ENCODE results near the gene EXOC3.

EXOC3 gene

DNA sequence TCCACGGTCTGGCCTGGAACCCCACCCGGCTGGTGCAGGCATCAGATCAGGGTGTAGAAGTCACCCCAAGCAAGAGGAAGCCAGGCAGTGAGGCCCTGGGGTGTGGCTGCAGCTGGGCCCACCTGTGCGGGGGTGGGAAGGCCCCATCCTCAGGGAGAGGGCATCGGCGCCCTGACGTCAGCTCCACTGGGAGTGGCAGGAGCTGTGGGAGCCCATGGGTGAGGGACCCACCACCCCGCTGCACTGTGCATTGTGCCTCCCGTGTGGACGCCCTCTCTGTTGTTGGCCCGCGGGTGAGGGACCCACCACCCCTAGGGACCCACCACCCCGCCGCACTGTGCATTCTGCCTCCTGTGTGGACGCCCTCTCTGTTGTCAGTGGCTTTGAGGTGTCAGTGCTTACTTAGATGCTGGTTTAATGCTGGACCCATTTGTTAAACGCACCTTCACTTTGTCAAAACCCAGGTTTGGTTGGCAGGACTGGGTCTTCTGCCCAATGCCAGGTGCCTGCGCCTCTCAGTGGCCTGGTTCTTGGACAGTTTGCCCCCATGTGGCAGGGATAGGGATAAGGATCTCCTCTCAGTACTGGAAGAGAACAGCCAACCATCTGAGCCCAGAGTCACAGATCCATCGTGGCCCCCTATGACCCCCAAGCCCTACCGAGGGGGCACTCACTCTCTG is 6.9 kb upstream of the EXOC3 start:
- no peak overlapping the region for H3K27ac ChIP-seq (replicated peaks)
- peak in 1 of 2 experiments; percentile 39 for DNase-seq (ENCODE audit: low read depth in 1 of 2, low spot score in 1 of 2)
- no peaks in the 10 kb centered on the region for H3K27me3 ChIP-seq (ENCODE audit: insufficient read depth, poor library complexity, severe bottlenecking)
- no peak overlapping the region for H3K4me3 ChIP-seq (replicated peaks; ENCODE audit: insufficient read depth, low read length)
- TF ChIP-seq, protein P1, sequence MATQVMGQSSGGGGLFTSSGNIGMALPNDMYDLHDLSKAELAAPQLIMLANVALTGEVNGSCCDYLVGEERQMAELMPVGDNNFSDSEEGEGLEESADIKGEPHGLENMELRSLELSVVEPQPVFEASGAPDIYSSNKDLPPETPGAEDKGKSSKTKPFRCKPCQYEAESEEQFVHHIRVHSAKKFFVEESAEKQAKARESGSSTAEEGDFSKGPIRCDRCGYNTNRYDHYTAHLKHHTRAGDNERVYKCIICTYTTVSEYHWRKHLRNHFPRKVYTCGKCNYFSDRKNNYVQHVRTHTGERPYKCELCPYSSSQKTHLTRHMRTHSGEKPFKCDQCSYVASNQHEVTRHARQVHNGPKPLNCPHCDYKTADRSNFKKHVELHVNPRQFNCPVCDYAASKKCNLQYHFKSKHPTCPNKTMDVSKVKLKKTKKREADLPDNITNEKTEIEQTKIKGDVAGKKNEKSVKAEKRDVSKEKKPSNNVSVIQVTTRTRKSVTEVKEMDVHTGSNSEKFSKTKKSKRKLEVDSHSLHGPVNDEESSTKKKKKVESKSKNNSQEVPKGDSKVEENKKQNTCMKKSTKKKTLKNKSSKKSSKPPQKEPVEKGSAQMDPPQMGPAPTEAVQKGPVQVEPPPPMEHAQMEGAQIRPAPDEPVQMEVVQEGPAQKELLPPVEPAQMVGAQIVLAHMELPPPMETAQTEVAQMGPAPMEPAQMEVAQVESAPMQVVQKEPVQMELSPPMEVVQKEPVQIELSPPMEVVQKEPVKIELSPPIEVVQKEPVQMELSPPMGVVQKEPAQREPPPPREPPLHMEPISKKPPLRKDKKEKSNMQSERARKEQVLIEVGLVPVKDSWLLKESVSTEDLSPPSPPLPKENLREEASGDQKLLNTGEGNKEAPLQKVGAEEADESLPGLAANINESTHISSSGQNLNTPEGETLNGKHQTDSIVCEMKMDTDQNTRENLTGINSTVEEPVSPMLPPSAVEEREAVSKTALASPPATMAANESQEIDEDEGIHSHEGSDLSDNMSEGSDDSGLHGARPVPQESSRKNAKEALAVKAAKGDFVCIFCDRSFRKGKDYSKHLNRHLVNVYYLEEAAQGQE (IDR thresholded peaks at IDR 0.05; ENCODE audit: insufficient replicate concordance, low read depth), result no peak

- no peaks in the 10 kb centered on the region for H3K27me3 ChIP-seq (ENCODE audit: insufficient read depth, poor library complexity, severe bottlenecking)
- TF ChIP-seq, protein P1 (IDR thresholded peaks at IDR 0.05; ENCODE audit: insufficient replicate concordance, low read depth), result no peak
- TF ChIP-seq POLR2AphosphoS5 (IDR thresholded peaks at IDR 0.05; ENCODE audit: low read depth) (no peak), CTCF (IDR thresholded peaks at IDR 0.05; ENCODE audit: insufficient read depth, low read length) (no peak), SPI1 (IDR thresholded peaks at IDR 0.05; ENCODE audit: borderline replicate concordance, low read depth) (no peak), GABPA (IDR thresholded peaks at IDR 0.05; ENCODE audit: low read depth) (no peak)
- DNase-seq (ENCODE audit: low read depth in 1 of 2, low spot score in 1 of 2), result no peak
- H3K27ac ChIP-seq (replicated peaks), result no peak overlapping the region
- no peak overlapping the region for H3K4me3 ChIP-seq (replicated peaks; ENCODE audit: insufficient read depth, low read length)
Observed at GRCh38 chr5:436641-436975, 6.4 kb upstream of the EXOC3 start.

- Histone ChIP-seq H3K27ac (replicated peaks) (no peak overlapping the region; the same call in 1 of the 2 replicates), H3K4me3 (replicated peaks; ENCODE audit: insufficient read depth, low read length) (no peak overlapping the region), H3K27me3 (ENCODE audit: insufficient read depth, poor library complexity, severe bottlenecking) (no peaks in the 10 kb centered on the region)
- TF ChIP-seq CTCF (IDR thresholded peaks at IDR 0.05; ENCODE audit: insufficient read depth, low read length) (no peak), SPI1 (IDR thresholded peaks at IDR 0.05; ENCODE audit: borderline replicate concordance, low read depth) (no peak), GABPA (IDR thresholded peaks at IDR 0.05; ENCODE audit: low read depth) (no peak), POLR2AphosphoS5 (IDR thresholded peaks at IDR 0.05; ENCODE audit: low read depth) (no peak)
- TF ChIP-seq, protein P1 (IDR thresholded peaks at IDR 0.05; ENCODE audit: insufficient replicate concordance, low read depth), result no peak
- DNase-seq (ENCODE audit: low read depth in 1 of 2, low spot score in 1 of 2), result no peak
Observed at GRCh38 chr5:437281-437771, 5.7 kb upstream of the EXOC3 start.

Data from HL-60 (cell line).